NCI-H2029 (cell line): ENCODE data around the gene SCN1B.
"Not testable (repeated sequence)": the region's sequence is repeated elsewhere in the genome, so short reads cannot be mapped to it uniquely, and the experiment has no call there.

ENCODE experiments used
- DNase-seq: peaks from one replicate; lab custom pipeline; 2025; lab: John Stamatoyannopoulos, UW

The SCN1B gene

GRCh38 chr19:35000647-35001501, 29.4 kb upstream of the SCN1B start:
- DNase-seq: peak; percentile 77

GRCh38 chr19:35002037-35002535, 28.2 kb upstream of the SCN1B start:
- DNase-seq: no peak

GRCh38 chr19:35004517-35005255, 25.6 kb upstream of the SCN1B start:
- DNase-seq: no peak

- DNase-seq: no peak
These were observed 24.9 kb upstream of the SCN1B start for GRCh38 chr19:35005256-35005977.

- not testable (repeated sequence) for DNase-seq
These were observed 24.3 kb upstream of the SCN1B start for GRCh38 chr19:35006007-35006341.

GRCh38 chr19:35006342-35006998, 23.8 kb upstream of the SCN1B start:
- no peak for DNase-seq

GRCh38 chr19:35006999-35007365, 23.3 kb upstream of the SCN1B start:
- no peak for DNase-seq

GRCh38 chr19:35007427-35007826, 22.8 kb upstream of the SCN1B start:
- not testable (repeated sequence) for DNase-seq

- no peak for DNase-seq
These were observed 21.4 kb upstream of the SCN1B start for GRCh38 chr19:35008891-35009341.

GRCh38 chr19:35009424-35010415, 20.6 kb upstream of the SCN1B start:
- DNase-seq: no peak

GRCh38 chr19:35011091-35011689, 19.1 kb upstream of the SCN1B start:
- DNase-seq: no peak

GRCh38 chr19:35011737-35012682, 18.3 kb upstream of the SCN1B start:
- DNase-seq: no peak

- DNase-seq: peak; percentile 41
These were observed 17.0 kb upstream of the SCN1B start for GRCh38 chr19:35013041-35013819.

- DNase-seq: no peak
These were observed 16.2 kb upstream of the SCN1B start for GRCh38 chr19:35013820-35014754.

- DNase-seq: not testable (repeated sequence)
These were observed 15.5 kb upstream of the SCN1B start for GRCh38 chr19:35014774-35015173.

- no peak for DNase-seq
These were observed 14.9 kb upstream of the SCN1B start for GRCh38 chr19:35015270-35015953.

GRCh38 chr19:35015954-35016351, 14.3 kb upstream of the SCN1B start:
- no peak for DNase-seq
